ENCODE results near the gene NUP37. TPM values are rescaled to one million over a fixed set of nuclear protein-coding genes. Genes with fewer than 3 reads are reported as not detected.

NUP37 gene
- total and polyA plus RNA-seq, 2 experiments from 2014 or later = 68.7 to 79.4 TPM

GRCh38 chr12:102061096-102061559, 58.8 kb downstream of the NUP37 start:
- H3K9me2 ChIP-seq (ENCODE audit: insufficient read depth) = 0 out of 2 replicates have a peak, but pooled peaks cover 7% of the 10 kb centered on the region
- no peaks in the 10 kb centered on the region for H3K4me1 Mint-ChIP-seq
- H3K27ac Mint-ChIP-seq = peak overlapping the region; percentile 61; the same call in 1 of the 2 replicates

More at GRCh38 chr12:102061096-102061559, 58.8 kb downstream of the NUP37 start:
- H3K4me2 ChIP-seq = peak overlapping the region; percentile 86
- no peak for ATAC-seq
- no peak overlapping the region for H3K27ac ChIP-seq (ENCODE audit: low read depth)
- H3K4me3 ChIP-seq = peak overlapping the region; percentile 68
- no peaks in the 10 kb centered on the region for H4K20me1 ChIP-seq (replicated peaks; ENCODE audit: insufficient read depth)
- H3K79me2 ChIP-seq (replicated peaks; ENCODE audit: insufficient read depth) = no peaks in the 10 kb centered on the region
- Mint-ChIP-seq H3K36me3 (ENCODE audit: low read depth) (no peaks in the 10 kb centered on the region), H3K4me3 (peak overlapping the region; percentile 83), H3K27me3 (ENCODE audit: insufficient read depth, low read depth, poor library complexity) (peaks cover 2% of the 10 kb centered on the region), H3K9me3 (no peaks in the 10 kb centered on the region)
- TF ChIP-seq EZH2phosphoT487 (IDR thresholded peaks at IDR 0.05; ENCODE audit: unreplicated experiment) (no peak), ZNF114 (CRISPR knock-in tag; IDR thresholded peaks at IDR 0.05) (no peak), NANOG (IDR thresholded peaks at IDR 0.05; ENCODE audit: borderline replicate concordance) (no peak), JUNB (IDR thresholded peaks at IDR 0.05; ENCODE audit: unreplicated experiment) (no peak), STAT1 (IDR thresholded peaks at IDR 0.05; ENCODE audit: unreplicated experiment) (no peak), POLR2AphosphoS5 (IDR thresholded peaks at IDR 0.05; ENCODE audit: low read depth) (no peak), EZH2 (IDR thresholded peaks at IDR 0.05; ENCODE audit: low read depth, unreplicated experiment) (no peak), CREB1 (CRISPR knock-in tag; IDR thresholded peaks at IDR 0.05; ENCODE audit: low read depth) (no peak), ZNF462 (CRISPR knock-in tag; IDR thresholded peaks at IDR 0.05) (no peak), REST (IDR thresholded peaks at IDR 0.05; ENCODE audit: unreplicated experiment) (no peak), ETS1 (IDR thresholded peaks at IDR 0.05) (no peak)
- H3F3A ChIP-seq (replicated peaks; ENCODE audit: low read depth) = no peaks in the 10 kb centered on the region
- peaks cover 5% of the 10 kb centered on the region; the same call in 1 of the 2 replicates for H3K4me1 ChIP-seq (ENCODE audit: insufficient read depth)
- no peaks in the 10 kb centered on the region for H3K36me3 ChIP-seq (ENCODE audit: insufficient read depth)
- H3K27me3 ChIP-seq (ENCODE audit: insufficient read depth) = no peaks in the 10 kb centered on the region
- peak overlapping the region; percentile 82 for H2AFZ ChIP-seq
- no peak for DNase-seq (ENCODE audit: low spot score)
